K562 (cell line): ENCODE measurements around the gene DNER. TPM values are rescaled to one million over a fixed set of nuclear protein-coding genes. Genes with fewer than 3 reads are reported as not detected.

Source experiments
- ATAC-seq: fragments of 200-7000 bp; cut with Tn5 transposase; 3 replicates; pipeline ENCODE4 v1.9.1; 2020; ENCODE audit warnings: moderate library complexity
- BruUV-seq: library from RNA; stranded (reverse); fragments of 400-500 nt; replicated peaks from 2 replicates; lab custom pipeline; 2021; lab: Mats Ljungman, UMichigan
- CTCF ChIA-PET: fragments of 300-600 bp; formaldehyde crosslinking; extraction: SDS; loops from one replicate; lab custom pipeline; 2021; ENCODE audit warnings: low intra/inter-chr PET ratio; lab: Yijun Ruan, JAX
- POLR2A ChIA-PET: fragments of 300-600, 350-650 bp; sonication (Branson Sonifier 250); formaldehyde crosslinking; extraction: SDS; loops from one replicate; lab custom pipeline; 2021; ENCODE audit warnings: antibody characterized with exemption, inconsistent platforms; lab: Yijun Ruan, JAX
- DNase-seq, 4 experiments: peaks; one replicate each; pipeline versions ENCODE4 v3.0.0 to v3.0.0-alpha.2; 2011 to 2018; ENCODE audit warnings: low spot score in 3 of 4, mixed read lengths in 3 of 4; ENCODE audit errors: extremely low read depth in 1 of 4
- FAIRE-seq: peaks from 2 replicates; lab custom pipeline; 2011; peaks lifted over from hg19 to GRCh38; lab: Jason Lieb, UNC
- H2AFZ ChIP-seq: 2 replicates; pipeline ENCODE4 v1.6.0; 2011; ENCODE audit warnings: low read depth, low read length, control low read depth, inconsistent platforms
- H3K27ac ChIP-seq: fragments of 200-600 bp; 3 replicates; pipeline ENCODE4 v1.8.0; 2011; ENCODE audit warnings: low read depth, mild to moderate bottlenecking, control low read depth, inconsistent platforms, low read length, moderate library complexity, mixed read lengths; ENCODE audit errors: extremely low read depth
- H3K27me3 ChIP-seq, 2 experiments: fragments of 300-600 bp in 1 of 2; 2 replicates in 1 of 2; 3 replicates in 1 of 2; pipeline versions ENCODE4 v1.6.0 to v1.8.0; 2011; ENCODE audit warnings: inconsistent platforms in 2 of 2, low read length in 2 of 2, mild to moderate bottlenecking in 1 of 2, mixed read lengths in 1 of 2, moderate library complexity in 1 of 2; ENCODE audit not compliant: control insufficient read depth in 2 of 2, insufficient read depth in 2 of 2
- H3K36me3 ChIP-seq: fragments of 300-600 bp; 3 replicates; pipeline ENCODE4 v1.8.0; 2011; ENCODE audit warnings: mild to moderate bottlenecking, low read length, inconsistent platforms; ENCODE audit not compliant: control insufficient read depth, insufficient read depth
- H3K4me1 ChIP-seq, 2 experiments: fragments of 200-600 bp in 1 of 2; replicated peaks in 1 of 2; 2 replicates in 1 of 2; 3 replicates in 1 of 2; pipeline versions ENCODE4 v1.5.1 to v1.8.0; 2011; ENCODE audit warnings: inconsistent platforms in 2 of 2, low read length in 2 of 2, mild to moderate bottlenecking in 1 of 2, mixed read lengths in 1 of 2, moderate library complexity in 1 of 2; ENCODE audit not compliant: control insufficient read depth in 2 of 2, insufficient read depth in 2 of 2
- H3K4me2 ChIP-seq: 2 replicates; pipeline ENCODE4 v1.6.1; 2011; ENCODE audit warnings: low read length, control low read depth, inconsistent platforms, mixed read lengths; ENCODE audit not compliant: insufficient read depth
- H3K4me3 ChIP-seq: fragments of 200-600 bp; sonication (generic), shearing (Covaris generic); 2 replicates; pipeline ENCODE4 v1.5.1; 2016; ENCODE audit warnings: control low read depth, inconsistent platforms
- H3K79me2 ChIP-seq: fragments of 200-600 bp; 3 replicates; pipeline ENCODE4 v1.8.0; 2011; ENCODE audit warnings: low read length, inconsistent platforms; ENCODE audit not compliant: control insufficient read depth, insufficient read depth
- H3K9ac ChIP-seq, 2 experiments: 2 replicates each; pipeline versions ENCODE4 v1.6.0 to v1.6.1; 2011; ENCODE audit warnings: low read depth in 2 of 2, low read length in 2 of 2, control low read depth in 1 of 2, inconsistent platforms in 1 of 2, mild to moderate bottlenecking in 1 of 2, mixed read lengths in 1 of 2; ENCODE audit not compliant: insufficient read depth in 1 of 2
- H3K9me1 ChIP-seq: one replicate; pipeline ENCODE4 v1.6.0; 2011; ENCODE audit warnings: inconsistent platforms, mild to moderate bottlenecking, low read length, moderate library complexity; ENCODE audit not compliant: control insufficient read depth, insufficient read depth
- H3K9me3 ChIP-seq: replicated peaks from 2 replicates; pipeline ENCODE4 v1.5.1; 2011; ENCODE audit warnings: low read depth, low read length, inconsistent platforms; ENCODE audit not compliant: control insufficient read depth, insufficient read depth
- H4K20me1 ChIP-seq: replicated peaks from 2 replicates; pipeline ENCODE4 v1.6.1; 2011; ENCODE audit warnings: low read length, inconsistent platforms, mixed read lengths; ENCODE audit not compliant: control insufficient read depth, insufficient read depth
- ASH1L ChIP-seq: fragments of 450-650 bp; IDR thresholded peaks from 2 replicates; pipeline ENCODE4 v1.6.1; 2018; ENCODE audit warnings: borderline replicate concordance, mild to moderate bottlenecking, low read depth; ENCODE audit not compliant: partially characterized antibody
- CBFB ChIP-seq: sonication (generic); formaldehyde crosslinking; IDR thresholded peaks from 2 replicates; pipeline ENCODE4 v1.4.0; 2020; ENCODE audit warnings: mild to moderate bottlenecking, missing genetic modification reagents
- CBX8 ChIP-seq: fragments of 200-600 bp; sonication (generic); IDR thresholded peaks from 2 replicates; pipeline ENCODE4 v1.6.1; 2012; ENCODE audit warnings: borderline replicate concordance, mixed run types, low read depth, mild to moderate bottlenecking, moderate library complexity, mixed read lengths, low read length, control low read depth, inconsistent platforms; ENCODE audit not compliant: poor library complexity, severe bottlenecking; ENCODE audit errors: extremely low read depth
- HDAC3 ChIP-seq: fragments of 450-650 bp; IDR thresholded peaks from 2 replicates; pipeline ENCODE4 v1.6.1; 2018; ENCODE audit warnings: borderline replicate concordance, mild to moderate bottlenecking, moderate library complexity; ENCODE audit not compliant: partially characterized antibody
- HOMEZ ChIP-seq: fragments of 250-450 bp; sonication (Bioruptor Pico); IDR thresholded peaks from 2 replicates; pipeline ENCODE4 v1.4.0; 2020; ENCODE audit warnings: mild to moderate bottlenecking, moderate library complexity
- MTF1 ChIP-seq: fragments of 250-450 bp; sonication (Bioruptor Pico); IDR thresholded peaks from 2 replicates; pipeline ENCODE4 v1.9.0; 2021; ENCODE audit warnings: moderate library complexity, mild to moderate bottlenecking, inconsistent platforms, borderline replicate concordance
- NFIX ChIP-seq: fragments of 250-450 bp; sonication (Bioruptor Pico); IDR thresholded peaks from 2 replicates; pipeline ENCODE4 v1.4.0; 2020; ENCODE audit warnings: low read depth, mild to moderate bottlenecking, moderate library complexity
- PPARD ChIP-seq: fragments of 250-450 bp; sonication (Bioruptor Pico); IDR thresholded peaks from 2 replicates; pipeline ENCODE4 v1.8.0; 2022; ENCODE audit warnings: inconsistent platforms, mild to moderate bottlenecking, moderate library complexity
- RB1 ChIP-seq: fragments of 450-650 bp; IDR thresholded peaks from 2 replicates; pipeline ENCODE4 v1.6.1; 2017; ENCODE audit warnings: low read depth, mild to moderate bottlenecking
- RUNX1 ChIP-seq: sonication (generic); IDR thresholded peaks from 2 replicates; pipeline ENCODE4 v1.6.1; 2016; ENCODE audit warnings: antibody characterized with exemption, low read depth
- SREBF1 ChIP-seq: fragments of 150-350 bp; IDR thresholded peaks from 2 replicates; pipeline ENCODE4 v1.6.1; 2014; ENCODE audit warnings: antibody characterized with exemption, low read depth, low read length, borderline replicate concordance
- TFAP4 ChIP-seq: sonication (generic); formaldehyde crosslinking; IDR thresholded peaks from 2 replicates; pipeline ENCODE4 v1.8.0; 2022; ENCODE audit warnings: missing genetic modification reagents, mild to moderate bottlenecking, moderate library complexity, borderline replicate concordance
- VEZF1 ChIP-seq: fragments of 200-800 bp; sonication (Bioruptor generic); IDR thresholded peaks from 2 replicates; pipeline ENCODE4 v1.6.1; 2017; ENCODE audit warnings: missing genetic modification characterization, missing compliant biosample characterization
- WGBS: fragments of 100-300 bp; shearing (Covaris generic); methylation state at CpG from one replicate; pipeline ENCODE4 v1.1.6; 2016; ENCODE audit warnings: low coverage, mixed read lengths; ENCODE audit not compliant: insufficient coverage; ENCODE audit errors: missing lambda C conversion rate; 5-methylcytosine and 5-hydroxymethylcytosine counted together
- in situ Hi-C: fragments of 300-500 bp; cut with MboI; formaldehyde crosslinking; loops from 4 replicates; pipeline ENCODE4 v1.15.0; 2018; ENCODE audit warnings: inconsistent platforms, mixed read lengths
- intact Hi-C: fragments of 100-400 bp; cut with micrococcal nuclease; formaldehyde crosslinking; loops from 2 replicates; pipeline ENCODE4 v1.14.2; 2022
- polyA plus RNA-seq, 8 experiments: library from polyadenylated mRNA; depleted of rRNA in 4 of 8; stranded (reverse) in 5 of 8; unstranded in 3 of 8; fragments of >200 nt; fragmentation: Nextera tagmentation in 2 of 8; fragmentation: Illumina TruSeq in 1 of 8; extraction: Ambion mirVana in 2 of 8; extraction: Trizol in 1 of 8; gene quantifications; 2 replicates each; pipeline versions ENCODE4 v1.2.1 to v1.2.3, GENCODE V29; 2011 to 2014; ENCODE audit warnings: inconsistent platforms in 1 of 8, missing spikeins in 1 of 8
- total RNA-seq, 7 experiments: library from RNA; depleted of rRNA in 6 of 7; stranded (reverse); fragments of >200 nt in 6 of 7; fragmentation: Illumina TruSeq in 2 of 7; extraction: Trizol in 2 of 7; gene quantifications; 2 replicates each; pipeline versions ENCODE4 v1.2.1 to v1.2.3, GENCODE V29; 2011 to 2021; ENCODE audit warnings: low replicate concordance in 1 of 7

Gene DNER
- total and polyA plus RNA-seq, 9 of the 15 experiments (the other 6 are each of a cell fraction or from before 2014, with no cell fraction given) = not detected

GRCh38 chr2:229445019-229445418 lies 269.3 kb downstream of the DNER start:
- Histone ChIP-seq H3K9ac (no peak overlapping the region), H3K9me1 (no peaks in the 10 kb centered on the region), H3K4me3 (no peak overlapping the region), H3K79me2 (no peaks in the 10 kb centered on the region), H2AFZ (no peak overlapping the region), H4K20me1 (no peaks in the 10 kb centered on the region), H3K9me3 (no peaks in the 10 kb centered on the region), H3K4me2 (no peak overlapping the region), H3K27me3 (no peaks in the 10 kb centered on the region; a peak in 1 of 5 replicates), H3K27ac (no peak overlapping the region), H3K4me1 (no peaks in the 10 kb centered on the region), H3K36me3 (no peaks in the 10 kb centered on the region)
- intact Hi-C loops = no loop called here
- WGBS = 0% methylated on average over 5 of the region's 7 CpGs
- ChIA-PET POLR2A (no interaction called here), CTCF (no interaction called here)
- no peak for ATAC-seq
- no TSS peak for BruUV-seq
- TF ChIP-seq RB1 (no peak), VEZF1 (CRISPR knock-in tag) (no peak), RUNX1 (no peak), NFIX (CRISPR knock-in tag) (no peak), MTF1 (no peak), SREBF1 (no peak), HOMEZ (CRISPR knock-in tag) (no peak), CBFB (no peak), ASH1L (no peak), TFAP4 (CRISPR knock-in tag) (no peak), HDAC3 (no peak), PPARD (CRISPR knock-in tag) (no peak), CBX8 (no peak)
- no peak for DNase-seq
- in situ Hi-C loops = no loop called here
- FAIRE-seq = no peak
